Measurements from ENCODE around the gene HMCN2.
A peak's percentile ranks its signal among the peaks of the same experiment; 100 is the strongest.

HMCN2 gene

DNA sequence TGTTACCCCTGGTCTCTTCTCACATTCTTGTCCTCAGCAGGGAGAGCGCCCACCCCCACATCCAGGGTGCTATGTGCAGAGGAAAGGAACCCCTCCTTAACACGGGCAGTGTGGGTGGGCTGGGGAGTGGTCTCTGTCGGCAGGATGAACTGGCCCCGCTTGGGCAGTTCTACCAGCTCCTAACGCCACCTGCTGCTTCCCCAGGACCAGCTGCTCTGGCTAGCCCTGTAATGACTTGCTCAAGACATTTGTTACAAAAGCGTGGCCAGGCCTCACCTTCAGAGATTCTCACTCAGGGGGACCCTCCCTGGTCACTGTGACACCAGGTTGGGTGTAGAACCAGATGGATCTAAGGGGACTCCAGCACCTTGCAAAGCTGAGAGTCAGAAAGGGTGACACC lies 82.4 kb downstream of the HMCN2 start:
- DNase-seq = no peak

DNA sequence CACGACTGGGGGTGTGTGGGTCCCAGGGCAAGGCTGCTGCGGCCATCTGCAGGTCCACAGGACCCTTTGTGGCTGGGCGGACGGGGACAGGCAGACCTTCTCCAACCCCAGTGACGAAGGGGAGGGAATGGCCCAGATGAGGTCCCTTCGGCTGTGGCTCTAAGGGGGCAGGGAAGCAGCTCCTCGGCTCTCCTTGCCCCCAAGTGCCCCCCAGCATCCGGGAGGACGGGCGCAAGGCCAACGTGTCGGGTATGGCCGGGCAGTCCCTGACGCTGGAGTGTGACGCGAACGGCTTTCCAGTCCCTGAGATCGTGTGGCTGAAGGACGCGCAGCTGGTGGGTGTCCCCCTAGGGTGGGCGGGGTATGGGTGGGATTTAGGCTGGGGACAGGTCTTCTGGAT lies 82.8 kb downstream of the HMCN2 start:
- DNase-seq = no peak

DNA sequence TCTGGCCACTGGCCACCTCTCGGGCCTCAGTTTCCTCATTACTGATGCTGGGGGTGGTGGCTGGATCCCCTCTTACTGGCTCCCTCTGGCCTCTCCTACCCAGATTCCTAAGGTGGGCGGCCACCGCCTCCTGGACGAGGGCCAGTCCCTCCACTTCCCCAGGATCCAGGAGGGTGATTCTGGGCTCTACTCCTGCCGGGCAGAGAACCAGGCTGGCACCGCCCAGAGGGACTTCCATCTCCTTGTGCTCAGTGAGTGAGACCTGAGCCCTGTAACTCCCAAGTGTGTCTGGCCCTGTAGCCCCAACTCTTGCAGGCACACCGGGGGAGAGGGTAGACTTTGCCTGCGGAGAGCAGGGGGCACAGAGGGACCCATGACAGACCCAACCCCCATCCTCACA lies 83.3 kb downstream of the HMCN2 start:
- DNase-seq = no peak

DNA sequence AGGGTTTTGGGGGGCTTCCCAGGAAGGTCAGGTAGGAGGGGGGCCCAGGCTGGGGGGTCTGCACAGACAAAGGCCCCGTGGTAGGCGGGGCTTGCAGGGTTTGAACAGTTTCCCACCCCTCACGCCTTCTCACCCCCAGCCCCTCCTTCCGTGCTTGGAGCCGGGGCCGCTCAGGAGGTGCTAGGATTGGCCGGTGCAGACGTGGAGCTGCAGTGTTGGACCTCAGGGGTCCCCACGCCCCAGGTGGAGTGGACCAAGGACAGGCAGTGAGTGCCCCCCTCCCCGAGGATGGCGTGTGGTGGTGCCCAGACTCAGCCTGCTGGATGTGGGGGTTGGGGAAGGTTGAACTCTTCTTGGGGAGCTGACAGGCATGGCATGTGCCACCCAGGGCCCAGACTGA lies 83.8 kb downstream of the HMCN2 start:
- no peak for DNase-seq

- no peak for DNase-seq
Measured at GRCh38 chr9:130351343-130351742, 85.8 kb downstream of the HMCN2 start.

DNA sequence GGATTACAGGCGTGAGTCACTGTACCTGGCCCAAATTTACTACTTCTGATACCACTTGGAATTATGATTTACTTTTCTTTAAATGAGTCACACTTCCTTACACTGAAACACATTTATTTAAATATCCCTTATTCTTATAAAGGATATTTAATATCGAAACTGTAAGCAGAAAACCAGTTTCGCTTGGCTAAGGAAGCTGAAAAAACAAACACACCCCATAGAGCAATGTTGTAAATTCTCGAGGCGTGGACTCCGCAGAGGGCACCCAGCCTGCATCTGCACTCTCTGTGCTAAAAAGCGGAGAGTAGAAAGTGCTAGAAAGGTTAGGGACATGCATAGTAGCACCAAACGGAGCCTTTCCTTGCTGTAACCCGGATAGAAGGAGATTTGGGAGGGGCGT lies 86.5 kb downstream of the HMCN2 start:
- DNase-seq = no peak

GRCh38 chr9:130352586-130353285 lies 87.2 kb downstream of the HMCN2 start:
- no peak for DNase-seq

DNA sequence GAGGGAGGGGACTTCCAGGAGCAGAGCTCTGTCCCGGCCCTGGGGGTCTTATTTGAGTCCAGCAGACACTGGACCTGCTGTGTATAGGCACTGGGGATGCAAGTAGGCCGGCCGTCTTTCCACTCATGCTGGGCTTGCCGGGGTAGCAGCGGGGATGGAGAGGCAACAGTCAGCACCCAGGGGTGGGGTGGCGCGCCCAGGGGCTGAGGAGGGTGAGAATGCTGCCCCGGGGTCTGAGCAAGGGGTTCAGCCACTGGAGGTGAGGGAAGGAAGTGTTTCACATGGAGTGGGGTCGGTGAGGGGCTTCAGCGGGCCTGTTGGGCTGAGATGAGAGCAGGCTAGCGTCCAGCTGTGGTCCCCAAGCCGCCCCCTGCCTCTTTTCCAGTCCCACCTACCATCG lies 88.8 kb downstream of the HMCN2 start:
- no peak for DNase-seq

DNA sequence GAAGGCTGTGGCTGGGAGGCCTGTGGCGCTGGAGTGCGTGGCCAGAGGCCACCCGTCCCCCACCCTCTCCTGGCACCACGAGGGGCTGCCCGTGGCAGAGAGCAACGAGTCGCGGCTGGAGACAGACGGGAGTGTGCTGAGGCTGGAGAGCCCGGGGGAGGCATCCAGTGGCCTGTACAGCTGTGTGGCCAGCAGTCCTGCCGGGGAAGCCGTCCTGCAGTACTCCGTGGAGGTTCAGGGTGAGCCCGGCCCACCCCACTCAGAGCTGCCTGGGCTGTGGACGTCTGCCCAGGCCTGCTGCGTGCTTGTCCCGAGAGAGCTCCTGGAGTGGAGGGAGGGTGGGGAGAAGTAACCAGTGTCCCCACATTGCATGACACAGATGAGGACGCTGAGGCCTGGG lies 89.2 kb downstream of the HMCN2 start:
- no peak for DNase-seq

- no peak for DNase-seq
Measured at GRCh38 chr9:130356033-130356432, 90.5 kb downstream of the HMCN2 start.

DNA sequence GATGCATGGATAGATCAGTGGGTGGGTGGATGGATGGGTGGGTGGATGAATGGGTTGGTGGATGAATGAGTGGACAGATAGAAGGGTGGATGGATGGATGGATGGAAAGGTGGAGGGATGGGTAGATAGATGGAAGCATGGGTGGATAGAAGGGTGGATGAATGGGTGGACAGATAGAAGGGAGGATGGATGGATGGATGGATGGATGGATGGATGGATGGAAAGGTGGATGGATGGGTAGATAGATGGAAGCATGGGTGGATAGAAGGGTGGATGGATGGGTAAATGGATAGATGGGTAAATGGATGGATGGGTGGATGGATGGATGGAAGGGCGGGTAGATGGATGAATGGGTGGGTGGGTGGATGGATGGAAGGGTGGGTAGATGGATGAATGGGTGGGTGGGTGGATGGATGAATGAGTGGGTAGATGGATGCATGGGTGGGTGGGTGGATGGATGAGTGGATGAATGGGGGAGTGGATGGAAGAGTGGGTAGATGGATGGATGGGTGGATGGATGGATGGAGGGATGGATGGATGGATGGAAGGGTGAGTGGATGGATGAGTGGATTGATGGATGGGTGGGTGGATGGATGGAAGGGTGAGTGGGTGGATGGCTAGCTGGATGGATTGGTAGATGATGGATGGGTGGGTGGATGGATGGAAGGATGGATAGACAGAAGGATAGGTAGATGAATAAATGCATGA lies 91.5 kb downstream of the HMCN2 start:
- DNase-seq = no peak

DNA sequence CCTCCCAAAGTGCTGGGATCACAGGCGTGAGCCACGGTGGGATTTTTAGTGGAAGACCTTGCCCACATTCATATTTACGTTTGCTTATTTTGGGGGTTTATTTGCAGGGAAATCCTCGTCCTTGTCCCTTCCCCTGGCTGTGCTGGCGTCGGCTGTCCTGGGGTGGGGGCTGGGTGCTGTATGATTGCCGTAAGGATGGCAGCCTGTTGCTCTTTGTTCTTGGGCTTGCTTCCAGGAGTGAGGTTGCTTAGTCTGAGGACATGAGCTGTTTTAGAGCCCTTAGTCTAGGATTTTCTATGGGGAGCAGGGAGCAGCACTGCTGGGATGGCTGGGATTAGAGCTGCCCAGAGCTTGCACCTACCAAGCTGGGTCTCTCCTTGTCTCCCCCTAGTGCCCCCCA lies 93.4 kb downstream of the HMCN2 start:
- DNase-seq = no peak

- DNase-seq = no peak
Measured at GRCh38 chr9:130359819-130360218, 94.3 kb downstream of the HMCN2 start.

GRCh38 chr9:130360672-130361071 lies 95.1 kb downstream of the HMCN2 start:
- no peak for DNase-seq

- no peak for DNase-seq
Measured at GRCh38 chr9:130361873-130362362, 96.4 kb downstream of the HMCN2 start.

DNA sequence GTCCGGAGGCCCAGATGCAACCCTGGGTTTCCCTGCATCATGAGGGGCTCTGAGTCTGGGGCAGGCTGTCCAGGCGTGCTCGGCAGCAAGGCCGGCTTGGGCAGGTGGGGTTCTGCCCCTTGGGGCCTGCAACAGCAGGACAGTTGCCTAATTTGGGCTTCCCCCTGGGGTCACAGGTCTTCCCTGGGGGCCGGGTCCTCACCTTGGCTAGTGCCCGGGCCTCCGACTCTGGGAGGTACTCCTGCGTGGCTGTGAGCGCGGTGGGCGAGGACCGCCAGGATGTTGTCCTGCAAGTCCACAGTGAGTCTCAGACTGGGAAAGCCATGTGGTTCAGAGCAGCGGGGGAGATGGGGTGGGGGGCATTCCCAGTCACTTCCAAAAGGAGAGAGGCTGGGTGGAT lies 97.1 kb downstream of the HMCN2 start:
- no peak for DNase-seq

- no peak for DNase-seq
Measured at GRCh38 chr9:130363755-130364404, 98.3 kb downstream of the HMCN2 start.

- no peak for DNase-seq
Measured at GRCh38 chr9:130364619-130365322, 99.2 kb downstream of the HMCN2 start.

- no peak for DNase-seq
Measured at GRCh38 chr9:130365323-130365721, 99.8 kb downstream of the HMCN2 start.

DNA sequence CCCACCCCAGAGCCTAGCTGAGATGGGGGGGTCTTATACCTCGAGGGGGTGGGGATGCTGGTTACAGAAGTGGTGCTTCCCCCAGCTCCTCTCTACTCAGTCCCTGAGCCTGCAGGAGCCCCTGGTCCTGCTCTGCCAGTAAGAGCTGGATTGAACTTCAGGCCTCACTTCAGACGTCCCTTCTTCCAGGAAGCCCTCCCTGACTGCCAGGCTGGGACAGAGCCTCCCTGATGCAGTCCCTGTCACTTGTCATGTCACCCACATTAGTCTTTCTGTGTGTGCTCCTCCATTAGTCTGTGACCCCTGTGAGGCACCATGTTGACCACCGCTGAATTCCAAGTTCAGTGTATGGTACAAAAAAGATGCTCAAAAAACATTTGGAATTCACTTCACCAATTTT lies 100.5 kb downstream of the HMCN2 start:
- DNase-seq = no peak

DNA sequence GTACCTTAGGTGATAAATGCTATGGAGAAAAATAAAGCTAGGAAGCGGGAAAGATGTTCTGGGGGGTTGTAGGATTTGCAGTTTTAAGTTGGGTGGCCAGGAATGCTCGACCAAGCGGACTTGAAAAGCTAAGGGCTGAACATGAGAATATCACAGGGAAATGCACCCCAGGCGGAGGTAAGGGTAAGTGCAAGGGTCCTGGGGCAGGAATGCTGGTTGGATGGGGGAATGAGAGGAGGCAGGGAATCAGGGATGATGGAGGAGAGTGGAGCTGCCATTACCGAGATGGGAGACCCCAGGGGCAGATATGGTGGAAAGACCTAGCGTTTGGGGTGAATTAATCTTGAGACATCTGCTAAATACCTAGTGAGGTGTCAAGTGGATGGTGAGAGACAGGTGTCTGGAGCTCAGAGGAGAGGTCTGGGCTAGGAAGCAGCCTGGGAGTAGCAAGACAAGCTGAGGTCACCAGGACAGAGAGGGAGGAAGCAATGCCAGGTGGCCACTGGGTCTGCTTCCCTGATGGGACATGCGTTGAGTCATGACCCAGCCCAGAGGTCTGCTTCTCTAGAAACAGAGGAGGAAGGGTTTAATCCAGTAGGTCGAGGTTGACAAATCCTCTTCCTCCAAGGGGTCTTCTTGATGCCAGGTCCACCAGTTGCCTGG lies 101.5 kb downstream of the HMCN2 start:
- no peak for DNase-seq

GRCh38 chr9:130368631-130369103 lies 103.1 kb downstream of the HMCN2 start:
- DNase-seq = peak; percentile 52

- no peak for DNase-seq
Measured at GRCh38 chr9:130370226-130370625, 104.7 kb downstream of the HMCN2 start.

All from stimulated activated CD4-positive, alpha-beta T cell treated with anti-CD3 and anti-CD28 coated beads, Interleukin-15, amount 100 ng/mL, for 24 hours (primary cell).